ENCODE results near the gene ZNF341.

The ZNF341 gene

DNA sequence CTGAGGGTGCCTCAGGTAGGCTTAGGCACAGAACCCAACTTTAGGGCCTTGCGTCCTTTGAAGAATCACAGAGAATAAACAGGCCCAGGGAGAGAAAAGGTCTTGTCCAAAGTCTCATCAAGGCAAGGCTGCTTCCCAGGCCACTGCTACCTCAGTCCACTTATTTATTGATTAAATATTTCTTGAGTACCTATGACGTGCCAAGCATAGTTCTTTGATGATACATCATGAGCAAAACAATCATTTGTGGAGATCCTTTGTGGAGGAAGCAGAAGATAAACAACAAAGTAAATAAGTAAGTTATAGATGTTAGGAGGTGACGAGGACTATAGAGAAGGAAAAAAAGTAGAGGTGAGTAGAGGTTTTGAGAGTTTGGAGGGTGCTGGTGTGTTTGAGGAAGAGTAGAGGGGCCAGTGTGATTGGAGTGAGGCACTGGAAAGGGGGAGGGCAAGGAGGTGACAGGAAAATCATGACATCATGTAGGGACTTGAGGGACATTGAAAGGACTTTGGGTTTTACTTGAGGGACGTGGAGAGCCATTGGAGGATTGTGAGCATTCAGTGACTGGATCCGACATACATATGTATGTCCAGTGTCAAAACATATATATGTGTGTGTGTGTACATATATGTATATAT, 65.2 kb downstream of the ZNF341 start:
- DNase-seq, result no peak

DNA sequence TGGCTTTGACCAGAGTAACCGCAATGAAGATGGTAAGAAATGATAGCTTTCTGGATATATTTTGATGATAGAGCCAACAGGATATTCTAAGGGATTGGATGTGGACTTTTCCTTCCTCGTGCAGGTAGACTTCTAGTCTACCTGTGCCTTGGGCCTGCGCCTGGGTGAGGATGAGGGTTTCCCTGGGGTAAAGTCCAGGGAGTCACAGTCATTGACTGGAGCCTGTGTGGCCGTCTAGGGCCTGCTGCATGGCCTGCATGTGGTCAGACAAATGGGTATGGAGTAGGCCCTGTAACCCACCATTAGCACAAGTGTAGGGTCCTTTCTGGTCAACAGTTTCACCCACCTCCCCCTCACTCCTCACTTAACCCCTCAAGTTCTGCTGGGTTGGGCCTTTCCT, 66.6 kb downstream of the ZNF341 start:
- DNase-seq, result no peak

DNA sequence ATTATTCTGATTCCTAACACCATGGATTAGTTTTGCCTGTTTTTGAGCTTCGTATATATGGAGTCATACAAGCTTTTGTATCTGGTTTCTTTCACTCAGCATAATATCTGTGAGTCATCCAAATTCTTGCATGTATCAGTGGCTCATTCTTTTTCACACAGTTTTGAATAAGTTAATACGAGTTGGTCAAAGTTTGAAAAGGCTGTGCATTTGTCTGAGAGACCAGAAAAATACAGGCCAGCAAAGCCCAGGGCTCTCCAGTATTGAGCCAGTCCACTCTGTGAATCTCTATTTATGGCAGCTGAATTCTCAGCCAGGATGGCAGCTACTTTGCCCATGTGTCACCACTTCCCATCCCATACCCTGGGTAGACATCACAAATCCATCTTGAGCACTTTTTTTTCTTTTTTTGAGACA, 72.1 kb downstream of the ZNF341 start:
- no peak for DNase-seq

DNA sequence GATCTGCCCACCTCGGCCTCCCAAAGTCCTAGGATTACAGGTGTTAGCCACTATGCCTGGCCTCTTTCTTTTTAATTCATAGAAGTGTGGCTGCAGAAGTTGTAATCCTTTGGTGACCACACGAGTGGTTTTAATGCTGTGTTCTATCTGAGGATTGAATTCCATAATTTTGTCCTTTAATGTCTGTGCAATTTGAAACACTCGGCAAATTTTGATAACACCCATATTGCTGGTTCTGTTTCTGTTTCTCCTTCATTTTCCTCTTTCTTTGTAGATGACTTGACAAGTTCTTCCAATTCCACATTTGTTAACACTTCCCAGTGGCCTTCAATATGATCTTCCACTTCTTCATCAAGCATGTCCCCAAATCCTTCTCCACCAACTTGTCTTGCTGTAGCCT, 76.6 kb downstream of the ZNF341 start:
- DNase-seq, result no peak

DNA sequence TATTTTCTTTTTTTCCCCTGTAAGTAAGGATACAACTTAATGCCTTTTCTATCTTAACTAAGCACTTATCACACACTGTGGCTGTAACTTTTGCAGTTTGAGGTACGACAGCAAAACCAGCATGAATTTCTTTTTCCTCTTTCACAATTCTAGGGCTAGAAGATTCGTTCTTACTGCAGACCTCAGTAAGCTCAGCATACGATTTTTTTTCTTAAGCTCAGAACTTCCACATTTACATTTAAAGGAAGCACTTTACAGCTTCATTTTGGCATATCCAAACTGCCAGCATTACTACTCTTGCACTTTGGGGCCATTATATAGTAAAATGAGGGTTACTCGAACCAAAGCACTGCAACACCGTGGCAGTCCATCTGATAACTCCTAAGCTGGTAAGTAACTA, 78.5 kb downstream of the ZNF341 start:
- DNase-seq, result no peak

- peak; percentile 96 for DNase-seq
Measured at GRCh38 chr20:33810885-33811775, 79.3 kb downstream of the ZNF341 start, which contains the start of gene CHMP4B. CHMP4B (plus strand) TSS chr20:33811348; CDS start chr20:33811469, 121 bp downstream.

- no peak for DNase-seq
Measured at GRCh38 chr20:33811776-33812151, 80.0 kb downstream of the ZNF341 start.

DNA sequence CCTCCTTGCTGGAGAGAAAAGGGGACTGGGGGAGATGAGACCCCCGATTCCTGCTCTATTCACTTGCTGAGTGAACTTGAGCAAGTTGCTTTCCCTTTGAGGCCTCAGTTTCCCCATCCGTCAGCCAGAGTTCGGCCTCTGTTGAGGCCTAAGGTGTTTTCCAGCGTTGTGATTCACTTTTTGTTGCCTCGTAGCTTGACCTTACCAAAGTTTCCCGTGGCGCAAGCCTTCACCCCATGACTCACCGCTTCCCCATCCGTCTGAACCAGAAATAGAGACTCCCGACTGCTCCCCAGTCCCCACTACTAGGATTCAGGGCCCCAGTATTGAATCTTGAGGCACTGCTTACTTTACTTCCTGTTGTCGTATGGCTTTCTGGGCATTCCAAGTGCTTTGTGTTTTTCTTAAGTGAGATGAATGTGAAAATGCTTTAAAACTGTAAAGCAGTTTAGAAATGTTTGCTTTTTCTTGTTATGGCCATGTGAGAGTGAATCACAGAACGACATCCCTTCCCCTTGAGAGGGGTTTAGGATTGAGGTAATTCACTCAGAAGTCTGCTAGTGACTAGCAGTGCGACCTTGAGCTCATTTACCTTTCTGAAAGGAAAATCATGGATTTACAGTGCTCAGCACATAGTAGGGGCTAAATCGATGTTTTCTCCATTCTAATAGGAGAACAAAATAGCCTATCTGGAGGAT, 80.5 kb downstream of the ZNF341 start:
- peak; percentile 14 for DNase-seq

GRCh38 chr20:33812908-33813462, 81.2 kb downstream of the ZNF341 start:
- DNase-seq, result no peak

- DNase-seq, result no peak
Measured at GRCh38 chr20:33814238-33814712, 82.5 kb downstream of the ZNF341 start.

GRCh38 chr20:33815671-33816070, 83.9 kb downstream of the ZNF341 start:
- DNase-seq, result no peak

- DNase-seq, result no peak
Measured at GRCh38 chr20:33816191-33816590, 84.4 kb downstream of the ZNF341 start.

- no peak for DNase-seq
Measured at GRCh38 chr20:33817411-33817810, 85.6 kb downstream of the ZNF341 start.

GRCh38 chr20:33819456-33819855, 87.7 kb downstream of the ZNF341 start:
- DNase-seq, result no peak

- no peak for DNase-seq
Measured at GRCh38 chr20:33820362-33820761, 88.6 kb downstream of the ZNF341 start.

DNA sequence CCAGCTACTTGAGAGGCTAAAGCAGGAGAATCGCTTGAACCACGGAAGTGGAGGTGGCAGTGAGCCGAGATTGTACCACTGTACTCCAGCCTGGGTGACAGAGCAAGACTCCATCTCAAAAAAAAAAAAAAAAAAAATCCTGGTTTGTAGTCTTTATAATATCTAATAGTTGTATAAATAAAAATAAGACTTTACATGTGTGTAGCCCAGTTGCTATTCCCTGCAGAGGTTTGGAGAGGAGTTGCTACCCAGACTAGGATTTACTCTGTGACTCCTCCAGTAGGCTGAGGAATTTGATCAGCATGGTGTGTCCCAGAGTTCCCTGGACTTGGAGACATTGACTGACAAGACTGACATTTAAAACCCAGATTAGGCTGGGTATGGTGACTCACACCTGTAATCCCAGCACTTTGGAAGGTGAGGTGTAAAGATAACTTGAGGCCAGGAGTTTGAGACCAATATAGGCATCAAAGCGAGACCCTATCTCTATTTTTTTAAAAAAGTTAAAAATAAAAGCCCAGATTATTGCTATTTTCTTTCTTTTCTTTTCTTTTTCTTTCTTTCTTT, 89.6 kb downstream of the ZNF341 start:
- DNase-seq, result no peak

- no peak for DNase-seq
Measured at GRCh38 chr20:33822423-33822822, 90.6 kb downstream of the ZNF341 start.

DNA sequence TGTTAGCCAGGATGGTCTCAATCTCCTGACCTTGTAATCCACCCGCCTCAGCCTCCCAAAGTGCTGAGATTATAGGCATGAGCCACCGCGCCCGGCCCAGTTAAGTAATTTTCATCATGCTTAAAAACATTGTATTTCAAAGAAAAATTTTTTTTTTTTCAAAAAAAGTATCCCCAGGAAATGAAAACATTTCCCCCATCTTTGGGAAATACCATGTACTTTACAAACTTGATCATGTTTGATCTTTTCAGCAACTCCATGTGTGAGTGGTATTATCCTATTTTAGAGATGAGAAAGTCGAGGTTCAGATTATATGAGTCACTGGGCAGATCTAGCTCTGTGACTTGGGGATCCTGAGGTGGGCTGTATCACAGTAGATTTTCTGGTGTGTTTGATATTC, 91.2 kb downstream of the ZNF341 start:
- no peak for DNase-seq

DNA sequence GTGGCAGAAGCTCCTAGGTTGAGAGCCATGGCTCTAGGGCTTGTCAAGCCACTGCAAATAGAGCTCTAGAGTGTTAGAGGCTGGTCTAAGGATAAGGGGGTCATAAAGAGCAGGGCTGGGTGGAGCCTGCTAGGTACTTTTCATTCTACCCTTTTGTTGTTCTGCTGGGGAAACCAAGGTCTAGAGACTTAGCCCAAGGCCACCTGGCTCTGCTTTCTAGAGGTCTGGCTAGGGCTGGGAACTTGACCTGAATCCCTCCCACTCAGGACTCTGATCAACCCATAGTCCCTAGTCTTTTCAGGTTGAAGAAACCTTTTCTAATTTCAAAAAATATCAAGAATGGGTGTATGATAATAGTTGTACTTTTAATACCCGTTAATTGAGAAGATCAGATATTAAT, 93.1 kb downstream of the ZNF341 start:
- no peak for DNase-seq

- no peak for DNase-seq
Measured at GRCh38 chr20:33825340-33826269, 93.8 kb downstream of the ZNF341 start.

DNA sequence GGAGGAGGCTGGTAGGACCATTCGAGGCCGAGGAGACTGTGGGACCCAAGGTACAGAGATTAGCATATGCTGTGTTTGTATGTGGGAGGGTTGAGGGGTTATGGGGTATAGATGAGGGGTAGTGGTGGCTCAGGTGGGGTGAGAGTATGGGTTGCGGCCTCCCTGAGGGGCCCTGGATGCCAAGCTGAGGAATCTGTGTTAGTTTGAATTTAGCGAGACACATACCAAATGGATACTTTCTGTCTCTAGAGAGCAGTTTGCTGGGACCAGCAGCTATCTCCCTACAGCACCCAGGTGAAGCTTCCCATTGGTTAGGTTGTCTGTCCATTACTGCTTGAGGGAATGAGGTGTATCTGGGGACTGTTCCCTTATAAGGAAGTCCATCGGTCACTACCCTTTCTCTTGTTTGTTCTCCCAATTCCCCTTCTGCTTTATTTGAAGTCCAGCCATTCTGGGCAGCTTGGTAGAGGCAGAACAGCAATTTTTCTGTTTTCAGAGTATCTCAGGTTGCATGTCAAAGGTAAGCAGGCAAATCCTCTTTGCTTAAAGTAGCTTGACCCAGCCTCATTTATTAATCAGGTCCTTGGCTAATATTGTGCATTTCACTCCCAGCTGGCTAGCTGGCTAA, 94.6 kb downstream of the ZNF341 start:
- DNase-seq, result no peak
